GM18502 (cell line): ENCODE measurements around the gene HMGB4.

Experiments used
- ATAC-seq: cut with Tn5 transposase; IDR thresholded peaks from one replicate; pipeline ENCODE4 v1.9.1; 2021; ENCODE audit warnings: mild to moderate bottlenecking; ENCODE audit not compliant: unreplicated experiment, poor library complexity

The HMGB4 gene

GRCh38 chr1:33846861-33847260 lies 17.0 kb upstream of the HMGB4 start:
- no peak for ATAC-seq

- no peak for ATAC-seq
Measured at GRCh38 chr1:33848205-33848937, 15.5 kb upstream of the HMGB4 start.

DNA sequence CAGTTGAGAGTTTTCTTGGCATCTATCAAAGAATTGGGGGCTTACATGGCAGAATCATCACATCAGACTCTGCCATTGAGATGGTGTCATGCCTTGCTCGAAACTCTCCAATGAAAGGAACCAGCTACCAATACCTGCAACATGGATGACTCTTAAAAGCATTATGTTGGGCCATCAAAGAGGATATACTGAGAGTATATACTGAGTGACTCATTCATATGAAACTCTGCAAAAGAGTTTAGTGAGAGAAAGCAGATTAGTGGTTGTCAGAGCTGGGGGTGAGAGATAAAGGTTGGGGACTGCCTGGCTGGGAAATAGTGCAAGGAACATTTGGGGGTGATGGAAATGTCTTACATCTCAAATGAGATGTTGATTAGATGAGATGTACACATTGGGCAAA lies 14.7 kb upstream of the HMGB4 start:
- ATAC-seq, result no peak

DNA sequence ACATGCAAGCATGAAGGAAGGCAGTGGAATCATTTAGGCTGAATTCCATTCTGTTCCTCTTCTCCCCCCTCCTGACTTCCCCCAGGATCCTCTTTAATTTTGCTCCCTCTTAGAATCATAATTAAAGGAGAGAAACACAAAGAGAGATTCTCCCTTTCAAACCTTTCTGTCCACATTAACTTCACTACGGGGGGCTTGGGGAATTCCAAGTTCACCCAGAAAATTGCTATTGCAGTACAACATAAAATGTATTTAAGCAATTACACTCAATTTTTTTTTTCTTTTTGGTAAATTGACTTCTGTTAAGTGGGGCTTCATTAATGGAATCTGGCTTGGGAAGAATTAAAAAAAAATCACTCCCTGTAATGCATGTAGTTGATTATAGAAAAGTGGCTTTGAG lies 13.4 kb upstream of the HMGB4 start:
- ATAC-seq, result no peak

DNA sequence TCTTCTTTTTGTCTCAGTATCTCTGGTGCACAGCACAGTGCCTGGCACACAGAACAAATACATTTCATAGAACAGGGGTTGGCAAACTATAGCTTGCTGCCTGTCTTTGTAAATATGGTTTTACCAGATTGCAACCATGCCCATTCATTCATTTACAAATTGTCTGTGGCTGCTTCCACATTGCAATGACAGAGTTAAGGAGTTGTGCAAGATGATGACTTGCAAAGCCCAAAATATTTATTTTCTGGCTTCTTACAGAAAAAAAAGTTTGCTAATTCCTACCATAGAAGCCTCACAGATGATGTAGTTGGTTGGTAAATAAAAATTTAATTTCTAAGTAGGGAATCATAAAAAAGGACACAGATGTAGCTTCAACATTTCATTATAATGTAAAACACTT lies 11.2 kb upstream of the HMGB4 start:
- ATAC-seq, result no peak

- ATAC-seq, result no peak
Measured at GRCh38 chr1:33853431-33853830, 10.4 kb upstream of the HMGB4 start.

GRCh38 chr1:33854091-33854490 lies 9.8 kb upstream of the HMGB4 start:
- no peak for ATAC-seq

- no peak for ATAC-seq
Measured at GRCh38 chr1:33860671-33861070, 3.2 kb upstream of the HMGB4 start.

- ATAC-seq, result no peak
Measured at GRCh38 chr1:33864460-33865389, 846 bp downstream of the HMGB4 start.

GRCh38 chr1:33866281-33866680 lies 2.4 kb downstream of the HMGB4 start:
- ATAC-seq, result no peak

- no peak for ATAC-seq
Measured at GRCh38 chr1:33867684-33868083, 3.8 kb downstream of the HMGB4 start.

- no peak for ATAC-seq
Measured at GRCh38 chr1:33872275-33872674, 8.4 kb downstream of the HMGB4 start.

- no peak for ATAC-seq
Measured at GRCh38 chr1:33872683-33873082, 8.8 kb downstream of the HMGB4 start.

DNA sequence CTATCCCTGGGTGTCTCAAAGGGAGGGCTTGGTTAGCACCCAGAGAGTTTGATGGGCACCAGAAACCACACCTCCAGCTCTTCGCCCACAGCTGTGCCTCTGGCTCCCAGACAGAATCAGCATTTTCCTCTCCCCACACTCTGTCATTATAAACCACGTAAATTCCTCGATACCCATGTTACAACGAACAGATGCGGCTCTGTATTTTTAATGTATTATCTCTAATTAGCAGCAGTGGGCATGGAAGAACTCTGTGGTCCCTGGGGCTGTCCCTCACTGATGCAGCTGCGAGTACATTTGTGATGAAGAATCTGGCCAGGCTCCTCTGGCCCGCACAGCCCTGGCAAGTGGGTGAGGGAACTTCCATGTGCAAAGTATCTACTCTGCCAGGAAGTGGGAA lies 10.8 kb downstream of the HMGB4 start:
- no peak for ATAC-seq

- no peak for ATAC-seq
Measured at GRCh38 chr1:33875862-33876261, 12.0 kb downstream of the HMGB4 start.

DNA sequence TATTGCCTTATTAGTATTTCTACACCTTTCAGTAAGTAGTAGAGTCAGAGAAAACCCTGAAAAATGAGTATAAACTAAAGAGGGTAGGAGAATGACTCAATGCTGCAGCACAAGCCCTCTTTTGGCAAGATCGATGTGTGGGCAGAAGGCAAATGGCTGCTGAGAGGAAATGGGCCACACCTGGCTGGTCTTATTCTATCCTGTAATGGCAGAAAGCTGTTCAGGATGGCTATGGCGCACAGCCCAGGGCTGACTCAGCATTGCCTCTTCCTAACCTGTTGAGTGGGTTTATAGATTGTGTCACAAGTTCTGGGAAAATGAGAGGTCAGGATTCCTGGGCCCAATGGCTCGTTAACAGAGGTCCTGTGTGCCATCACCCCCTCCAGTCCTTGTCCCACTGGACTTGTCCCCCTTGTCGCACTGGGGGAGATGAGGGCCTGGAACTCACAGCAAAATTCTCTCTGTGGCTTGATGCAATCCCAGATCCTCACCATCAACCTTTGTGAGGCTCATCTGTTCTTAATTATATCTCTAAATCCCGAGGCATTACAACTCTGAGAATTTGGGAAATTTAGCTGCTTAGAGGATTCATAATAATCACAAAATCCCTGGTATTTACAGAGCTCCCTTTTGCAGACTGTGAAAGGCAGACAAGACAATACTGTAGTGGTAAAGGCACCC lies 13.2 kb downstream of the HMGB4 start:
- ATAC-seq, result no peak

DNA sequence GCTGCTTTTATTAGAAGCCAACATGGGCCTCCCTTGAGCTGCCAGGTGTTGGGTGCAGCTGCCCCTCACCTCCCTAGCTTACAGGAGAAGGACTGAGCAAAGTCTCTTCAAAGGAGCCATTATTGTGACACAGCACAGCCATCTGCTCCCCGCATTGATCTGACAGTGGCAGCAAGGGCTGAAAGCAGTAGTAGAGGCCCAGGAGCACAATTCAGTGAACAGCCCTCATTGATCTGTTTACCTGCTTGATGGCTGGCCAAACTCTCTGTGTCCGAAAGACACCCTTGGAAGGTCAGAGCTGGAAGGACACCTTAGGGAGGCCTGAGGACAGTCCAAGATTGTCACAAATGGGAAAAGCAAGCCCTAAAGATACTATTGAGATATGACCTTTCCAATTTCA lies 14.5 kb downstream of the HMGB4 start:
- ATAC-seq, result no peak

DNA sequence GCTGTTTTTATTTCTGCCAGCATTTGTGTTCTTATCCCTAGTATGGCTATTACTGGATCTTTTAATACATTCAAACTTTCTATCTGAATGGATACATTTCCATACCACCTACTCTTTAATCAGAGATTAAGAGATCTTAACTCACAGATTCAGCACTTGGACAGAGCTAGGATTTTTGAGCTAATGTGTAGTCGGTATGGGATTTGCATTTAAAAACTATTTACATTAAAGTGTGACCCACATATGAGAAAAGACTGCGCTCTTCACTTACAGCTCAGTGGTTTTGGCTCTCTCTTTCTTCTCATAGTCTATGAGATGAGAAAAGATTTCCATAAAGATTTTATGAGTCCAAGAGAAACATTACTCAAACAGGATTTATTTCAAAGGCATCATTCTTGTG lies 16.4 kb downstream of the HMGB4 start:
- no peak for ATAC-seq

DNA sequence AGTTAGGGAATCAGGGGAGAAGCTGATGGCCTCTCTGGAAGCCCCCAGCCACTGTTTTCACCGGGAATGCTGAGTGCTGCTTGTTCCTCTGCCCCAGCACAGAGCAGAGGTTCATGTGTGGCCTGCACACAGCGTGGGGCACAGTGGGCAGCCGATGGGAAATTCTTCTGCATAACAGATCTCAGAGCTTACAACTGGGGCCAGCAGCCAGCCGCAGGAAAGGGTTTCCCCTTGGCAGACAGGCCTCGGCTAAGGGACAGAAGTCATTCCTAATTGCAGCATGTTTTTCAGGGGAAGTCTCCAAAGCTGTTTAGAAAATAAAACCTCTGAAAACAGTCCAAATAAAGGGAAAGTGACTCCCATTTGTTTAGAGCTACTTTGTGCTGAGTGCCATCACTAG lies 22.6 kb downstream of the HMGB4 start:
- no peak for ATAC-seq

DNA sequence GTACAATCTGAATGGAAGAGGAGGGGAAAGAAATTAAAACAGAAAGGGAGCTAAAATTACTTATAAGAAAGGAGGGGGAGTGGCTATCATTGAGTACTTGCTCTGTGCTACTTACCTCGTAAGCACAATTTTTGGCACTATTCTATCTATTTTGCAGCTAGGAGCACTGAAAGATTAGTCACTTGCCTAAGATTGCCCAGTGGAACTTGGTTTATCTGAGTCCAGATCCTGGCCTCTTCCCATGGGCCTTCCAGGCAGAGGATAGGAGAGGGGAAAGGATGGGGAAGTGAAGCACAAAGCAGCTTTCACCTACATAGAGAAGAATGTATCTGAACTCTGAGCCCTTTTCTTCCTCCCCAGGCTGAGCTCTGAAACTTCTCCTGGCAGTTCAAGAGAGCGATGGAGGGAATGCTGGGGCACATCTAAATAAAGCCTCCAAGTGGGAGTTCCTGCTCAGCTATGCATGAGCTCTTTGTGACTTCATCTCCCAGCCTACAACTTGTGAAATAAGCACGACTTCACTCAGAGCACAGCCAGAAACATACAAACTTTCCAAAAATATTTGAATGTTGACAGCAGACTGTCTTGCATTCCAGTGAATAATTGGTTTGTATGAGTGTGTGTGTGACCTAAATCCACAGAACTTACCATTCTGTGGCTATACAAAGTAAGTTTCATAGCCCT lies 29.4 kb downstream of the HMGB4 start:
- no peak for ATAC-seq

- no peak for ATAC-seq
Measured at GRCh38 chr1:33895396-33895795, 31.5 kb downstream of the HMGB4 start.
